OCI-LY3 (cell line): Measurements from ENCODE around the gene TNFRSF14.

ENCODE experiments used
- CTCF ChIP-seq: fragments of 200-600, 300-600 bp; sonication (generic); IDR thresholded peaks from 2 replicates; pipeline ENCODE4 v1.5.1; 2014; ENCODE audit warnings: antibody characterized with exemption, low read length, low read depth
- EZH2phosphoT487 ChIP-seq: fragments of 200-600 bp; shearing (Covaris generic); IDR thresholded peaks from 2 replicates; pipeline ENCODE4 v1.6.1; 2018; ENCODE audit warnings: antibody characterized with exemption, mixed run types, low read depth

- TF ChIP-seq CTCF (no peak), EZH2phosphoT487 (no peak)
Observed at GRCh38 chr1:2520206-2520605, 36.0 kb upstream of the TNFRSF14 start.
